ENCODE measurements around the gene SLC36A2. TPM values are rescaled to one million over a fixed set of nuclear protein-coding genes. Genes with fewer than 3 reads are reported as not detected.
"Not testable (repeated sequence)": the region's sequence is repeated elsewhere in the genome, so short reads cannot be mapped to it uniquely, and the experiment has no call there.

Gene SLC36A2
- total and polyA plus RNA-seq, 2 experiments from 2014 or later, result 0.30 TPM; not detected in 1

- Histone ChIP-seq H3K4me1 (ENCODE audit: insufficient read depth) (no peaks in the 10 kb centered on the region), H2AFZ (no peak overlapping the region), H3K4me3 (no peak overlapping the region), H3K36me3 (replicated peaks; ENCODE audit: insufficient read depth, low read depth) (no peaks in the 10 kb centered on the region), H3K4me2 (no peak overlapping the region), H3K27me3 (no peaks in the 10 kb centered on the region), H4K20me1 (ENCODE audit: insufficient read depth, poor library complexity, severe bottlenecking) (no peaks in the 10 kb centered on the region), H3K9me2 (replicated peaks; ENCODE audit: insufficient read depth) (no peaks in the 10 kb centered on the region), H3K79me2 (no peaks in the 10 kb centered on the region), H3K9me3 (ENCODE audit: low read depth) (no peaks in the 10 kb centered on the region), H3K27ac (no peak overlapping the region)
- DNase-seq (ENCODE audit: low spot score), result no peak
- TF ChIP-seq EZH2 (IDR thresholded peaks at IDR 0.05; ENCODE audit: borderline replicate concordance), result no peak
- no peak for TF ChIP-seq EZH2phosphoT487 (IDR thresholded peaks at IDR 0.05; ENCODE audit: low read depth, severe bottlenecking, unreplicated experiment)
- TF ChIP-seq, protein P1, sequence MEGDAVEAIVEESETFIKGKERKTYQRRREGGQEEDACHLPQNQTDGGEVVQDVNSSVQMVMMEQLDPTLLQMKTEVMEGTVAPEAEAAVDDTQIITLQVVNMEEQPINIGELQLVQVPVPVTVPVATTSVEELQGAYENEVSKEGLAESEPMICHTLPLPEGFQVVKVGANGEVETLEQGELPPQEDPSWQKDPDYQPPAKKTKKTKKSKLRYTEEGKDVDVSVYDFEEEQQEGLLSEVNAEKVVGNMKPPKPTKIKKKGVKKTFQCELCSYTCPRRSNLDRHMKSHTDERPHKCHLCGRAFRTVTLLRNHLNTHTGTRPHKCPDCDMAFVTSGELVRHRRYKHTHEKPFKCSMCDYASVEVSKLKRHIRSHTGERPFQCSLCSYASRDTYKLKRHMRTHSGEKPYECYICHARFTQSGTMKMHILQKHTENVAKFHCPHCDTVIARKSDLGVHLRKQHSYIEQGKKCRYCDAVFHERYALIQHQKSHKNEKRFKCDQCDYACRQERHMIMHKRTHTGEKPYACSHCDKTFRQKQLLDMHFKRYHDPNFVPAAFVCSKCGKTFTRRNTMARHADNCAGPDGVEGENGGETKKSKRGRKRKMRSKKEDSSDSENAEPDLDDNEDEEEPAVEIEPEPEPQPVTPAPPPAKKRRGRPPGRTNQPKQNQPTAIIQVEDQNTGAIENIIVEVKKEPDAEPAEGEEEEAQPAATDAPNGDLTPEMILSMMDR (IDR thresholded peaks at IDR 0.05; ENCODE audit: poor library complexity), result no peak
- WGBS (ENCODE audit: low lambda C conversion rate, missing lambda C conversion rate), result 24% methylated on average over 2 of the region's 2 CpGs
These were observed 34.0 kb downstream of the SLC36A2 start for GRCh38 chr5:151313357-151313756.

DNA sequence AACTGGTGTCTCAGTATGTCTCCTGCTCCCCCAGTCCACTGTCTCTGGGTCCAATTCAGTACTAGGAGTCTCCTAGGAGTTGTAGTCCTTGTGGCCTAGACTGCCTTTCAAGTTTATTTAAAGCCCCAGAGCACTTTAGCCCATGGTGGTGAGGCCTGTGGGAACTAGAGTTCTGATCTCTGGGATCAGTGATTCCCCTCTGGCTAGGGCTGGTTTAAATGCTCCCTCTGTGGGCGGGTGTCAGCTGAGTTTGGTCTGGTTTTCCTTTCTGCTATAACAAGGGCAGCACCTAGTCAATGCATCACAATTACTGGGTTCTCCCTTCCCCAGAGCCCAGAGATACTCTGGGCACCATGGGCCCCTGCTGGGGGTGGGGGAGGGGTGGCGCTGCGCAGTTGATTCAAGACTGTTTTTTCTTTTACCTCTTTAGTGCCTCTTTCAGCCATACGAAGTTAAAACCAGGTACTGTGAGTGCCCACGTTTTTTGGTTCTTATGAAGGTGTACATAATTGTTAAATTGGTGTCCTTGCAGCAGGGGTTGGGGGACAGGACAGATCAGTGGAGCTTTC lies 34.5 kb downstream of the SLC36A2 start:
- H3K9me3 ChIP-seq (ENCODE audit: low read depth), result no peaks in the 10 kb centered on the region
- no peaks in the 10 kb centered on the region for H3K36me3 ChIP-seq (replicated peaks; ENCODE audit: insufficient read depth, low read depth)
- H3K4me3 ChIP-seq, result no peak overlapping the region
- no peak overlapping the region for H3K27ac ChIP-seq
- H3K4me2 ChIP-seq, result no peak overlapping the region
- WGBS (ENCODE audit: low lambda C conversion rate, missing lambda C conversion rate), result 71% methylated on average over 5 of the region's 5 CpGs
- no peak overlapping the region for H2AFZ ChIP-seq
- no peaks in the 10 kb centered on the region for H3K27me3 ChIP-seq
- no peaks in the 10 kb centered on the region for H3K9me2 ChIP-seq (replicated peaks; ENCODE audit: insufficient read depth)
- H4K20me1 ChIP-seq (ENCODE audit: insufficient read depth, poor library complexity, severe bottlenecking), result no peaks in the 10 kb centered on the region
- no peaks in the 10 kb centered on the region for H3K4me1 ChIP-seq (ENCODE audit: insufficient read depth)
- DNase-seq (ENCODE audit: low spot score), result no peak
- H3K79me2 ChIP-seq, result no peaks in the 10 kb centered on the region
- TF ChIP-seq EZH2phosphoT487 (IDR thresholded peaks at IDR 0.05; ENCODE audit: low read depth, severe bottlenecking, unreplicated experiment) (no peak), EZH2 (IDR thresholded peaks at IDR 0.05; ENCODE audit: borderline replicate concordance) (no peak)
- TF ChIP-seq, protein P1 (IDR thresholded peaks at IDR 0.05; ENCODE audit: poor library complexity), result no peak

GRCh38 chr5:151310932-151311331 lies 36.4 kb downstream of the SLC36A2 start:
- Histone ChIP-seq H3K79me2 (no peaks in the 10 kb centered on the region), H2AFZ (no peak overlapping the region), H3K9me2 (replicated peaks; ENCODE audit: insufficient read depth) (no peaks in the 10 kb centered on the region), H3K4me1 (ENCODE audit: insufficient read depth) (no peaks in the 10 kb centered on the region), H3K27me3 (no peaks in the 10 kb centered on the region), H3K4me2 (no peak overlapping the region), H3K4me3 (no peak overlapping the region), H3K27ac (no peak overlapping the region), H3K9me3 (ENCODE audit: low read depth) (no peaks in the 10 kb centered on the region), H3K36me3 (replicated peaks; ENCODE audit: insufficient read depth, low read depth) (no peaks in the 10 kb centered on the region), H4K20me1 (ENCODE audit: insufficient read depth, poor library complexity, severe bottlenecking) (no peaks in the 10 kb centered on the region)
- TF ChIP-seq EZH2phosphoT487 (IDR thresholded peaks at IDR 0.05; ENCODE audit: low read depth, severe bottlenecking, unreplicated experiment) (no peak), EZH2 (IDR thresholded peaks at IDR 0.05; ENCODE audit: borderline replicate concordance) (no peak)
- TF ChIP-seq, protein P1 (IDR thresholded peaks at IDR 0.05; ENCODE audit: poor library complexity), result no peak
- DNase-seq (ENCODE audit: low spot score), result no peak

DNA sequence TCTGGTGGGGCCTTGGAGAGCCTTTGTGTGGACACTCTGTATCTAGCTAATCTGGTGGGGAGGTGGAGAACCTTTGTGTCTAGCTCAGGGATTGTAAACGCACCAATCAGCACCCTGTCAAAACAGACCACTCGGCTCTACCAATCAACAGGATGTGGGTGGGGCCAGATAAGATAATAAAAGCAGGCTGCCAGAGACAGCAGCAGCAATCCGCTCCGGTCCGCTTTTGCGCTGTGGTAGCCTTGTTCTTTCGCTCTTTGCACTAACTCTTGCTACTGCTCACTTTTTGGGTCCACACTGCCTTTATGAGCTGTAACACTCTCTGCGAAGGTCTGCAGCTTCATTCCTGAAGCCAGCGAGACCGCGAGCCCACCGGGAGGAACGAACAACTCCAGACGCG lies 37.5 kb downstream of the SLC36A2 start:
- H2AFZ ChIP-seq; H4K20me1 ChIP-seq (ENCODE audit: insufficient read depth, poor library complexity, severe bottlenecking); DNase-seq (ENCODE audit: low spot score); H3K4me1 ChIP-seq (ENCODE audit: insufficient read depth); H3K36me3 ChIP-seq (replicated peaks; ENCODE audit: insufficient read depth, low read depth); H3K9me3 ChIP-seq (ENCODE audit: low read depth); H3K27me3 ChIP-seq; H3K4me3 ChIP-seq; H3K27ac ChIP-seq; H3K9me2 ChIP-seq (replicated peaks; ENCODE audit: insufficient read depth); H3K79me2 ChIP-seq; H3K4me2 ChIP-seq: not testable (repeated sequence)
- WGBS (ENCODE audit: low lambda C conversion rate, missing lambda C conversion rate), result 86% methylated on average over 15 of the region's 15 CpGs

DNA sequence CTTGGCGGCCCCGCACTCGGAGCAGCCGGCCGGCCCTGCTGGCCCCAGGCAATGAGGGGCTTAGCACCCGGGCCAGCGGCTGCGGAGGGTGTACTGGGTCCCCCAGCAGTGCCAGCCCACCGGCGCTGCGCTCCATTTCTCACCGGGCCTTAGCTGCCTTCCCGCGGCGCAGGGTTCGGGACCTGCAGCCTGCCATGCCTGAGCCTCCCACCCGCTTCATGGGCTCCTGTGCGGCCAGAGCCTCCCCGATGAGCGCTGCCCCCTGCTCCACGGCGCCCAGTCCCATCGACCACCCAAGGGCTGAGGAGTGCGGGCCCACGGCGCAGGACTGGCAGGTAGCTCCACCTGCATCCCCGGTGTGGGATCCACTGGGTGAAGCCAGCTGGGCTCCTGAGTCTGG lies 38.1 kb downstream of the SLC36A2 start:
- H3K79me2 ChIP-seq; H2AFZ ChIP-seq; H3K27me3 ChIP-seq; H3K9me3 ChIP-seq (ENCODE audit: low read depth); H3K4me2 ChIP-seq; H3K4me3 ChIP-seq; H3K4me1 ChIP-seq (ENCODE audit: insufficient read depth); DNase-seq (ENCODE audit: low spot score); H4K20me1 ChIP-seq (ENCODE audit: insufficient read depth, poor library complexity, severe bottlenecking); H3K9me2 ChIP-seq (replicated peaks; ENCODE audit: insufficient read depth); H3K27ac ChIP-seq; H3K36me3 ChIP-seq (replicated peaks; ENCODE audit: insufficient read depth, low read depth): not testable (repeated sequence)
- 96% methylated on average over 15 of the region's 27 CpGs for WGBS (ENCODE audit: low lambda C conversion rate, missing lambda C conversion rate)
